HepG2 (cell line): ENCODE data around the gene TBC1D24. TPM values are rescaled to one million over a fixed set of nuclear protein-coding genes. Genes with fewer than 3 reads are reported as not detected.

Experiments
- ATAC-seq: fragments of 200-7000 bp; cut with Tn5 transposase; 3 replicates; pipeline ENCODE4 v1.9.1; 2020; ENCODE audit warnings: mild to moderate bottlenecking, moderate library complexity
- Bru-seq: library from RNA; stranded (reverse); fragments of 400-500 nt; gene quantifications from one replicate; lab custom pipeline; 2021; lab: Mats Ljungman, UMichigan
- BruChase-seq, 2 experiments: library from RNA; stranded (reverse); fragments of 400-500 nt; gene quantifications; one replicate each; lab custom pipeline; 2021; lab: Mats Ljungman, UMichigan
- BruUV-seq: library from RNA; stranded (reverse); fragments of 400-500 nt; replicated peaks from 2 replicates; lab custom pipeline; 2021; lab: Mats Ljungman, UMichigan
- CTCF ChIA-PET: fragments of 300-600 bp; formaldehyde crosslinking; extraction: SDS; loops from one replicate; lab custom pipeline; 2021; ENCODE audit warnings: low total read pairs, inconsistent platforms, low intra/inter-chr PET ratio; lab: Yijun Ruan, JAX
- POLR2A ChIA-PET: fragments of 350-600 bp; sonication (Branson Sonifier 250); formaldehyde crosslinking; loops from one replicate; lab custom pipeline; 2020; ENCODE audit warnings: antibody characterized with exemption, inconsistent platforms; lab: Yijun Ruan, JAX
- DNase-seq: peaks from one replicate; pipeline ENCODE4 v3.0.0-alpha.2; 2015; ENCODE audit warnings: low spot score
- FAIRE-seq: peaks from 3 replicates; lab custom pipeline; 2011; peaks lifted over from hg19 to GRCh38; lab: Jason Lieb, UNC
- H2AFZ ChIP-seq: one replicate; pipeline ENCODE4 v1.6.1; 2011; ENCODE audit warnings: low read length, inconsistent platforms
- H3K27ac ChIP-seq: fragments of 300-600 bp; 3 replicates; pipeline ENCODE4 v1.8.0; 2011; ENCODE audit warnings: mixed run types, mild to moderate bottlenecking, mixed read lengths, low read length, inconsistent platforms; ENCODE audit not compliant: insufficient read depth; ENCODE audit errors: extremely low read length
- H3K27me3 ChIP-seq, 2 experiments: fragments of 200-600 bp in 1 of 2; 2 replicates in 1 of 2; 3 replicates in 1 of 2; pipeline versions ENCODE4 v1.6.0 to v1.8.0; 2011; ENCODE audit warnings: low read length in 2 of 2, mild to moderate bottlenecking in 2 of 2, moderate library complexity in 2 of 2, inconsistent platforms in 1 of 2; ENCODE audit not compliant: insufficient read depth in 2 of 2, control insufficient read depth in 1 of 2
- H3K36me3 ChIP-seq, 2 experiments: fragments of 200-600 bp in 1 of 2; replicated peaks in 1 of 2; 2 replicates in 1 of 2; 3 replicates in 1 of 2; pipeline versions ENCODE4 v1.5.1 to v1.8.0; 2011; ENCODE audit warnings: low read length in 2 of 2, inconsistent platforms in 1 of 2; ENCODE audit not compliant: insufficient read depth in 2 of 2, control insufficient read depth in 1 of 2
- H3K4me1 ChIP-seq: 2 replicates; pipeline ENCODE4 v1.5.1; 2012; ENCODE audit warnings: low read length, inconsistent platforms; ENCODE audit not compliant: insufficient read depth
- H3K4me2 ChIP-seq: 2 replicates; pipeline ENCODE4 v1.6.0; 2011; ENCODE audit warnings: low read depth, low read length, inconsistent platforms
- H3K4me3 ChIP-seq, 3 experiments: fragments of 200-600 bp in 1 of 3; sonication (generic), shearing (Covaris generic) in 1 of 3; replicated peaks in 1 of 3; 2 replicates each; pipeline ENCODE4 v1.5.1; 2011 to 2016; ENCODE audit warnings: low read length in 3 of 3, inconsistent platforms in 2 of 3, low read depth in 2 of 3, mild to moderate bottlenecking in 2 of 3, control low read depth in 1 of 3, mixed read lengths in 1 of 3; ENCODE audit not compliant: insufficient read depth in 1 of 3
- H3K79me2 ChIP-seq: one replicate; pipeline ENCODE4 v1.6.1; 2011; ENCODE audit warnings: low read length, inconsistent platforms; ENCODE audit not compliant: insufficient read depth
- H3K9ac ChIP-seq: 2 replicates; pipeline ENCODE4 v1.6.0; 2011; ENCODE audit warnings: mild to moderate bottlenecking, low read depth, low read length, inconsistent platforms; ENCODE audit not compliant: insufficient read depth
- H3K9me3 ChIP-seq: 2 replicates; pipeline ENCODE4 v1.5.1; 2012; ENCODE audit warnings: mild to moderate bottlenecking, low read length
- H4K20me1 ChIP-seq: 2 replicates; pipeline ENCODE4 v1.6.0; 2011; ENCODE audit warnings: inconsistent platforms, mild to moderate bottlenecking, low read length, moderate library complexity; ENCODE audit not compliant: insufficient read depth
- ATRX ChIP-seq: sonication (generic); formaldehyde crosslinking; IDR thresholded peaks from 2 replicates; pipeline ENCODE4 v1.4.0; 2020; ENCODE audit warnings: missing genetic modification reagents, borderline replicate concordance
- IKZF4 ChIP-seq: sonication (generic); formaldehyde crosslinking; IDR thresholded peaks from 2 replicates; pipeline ENCODE4 v1.5.1; 2020; ENCODE audit warnings: borderline replicate concordance, mild to moderate bottlenecking, low read depth, missing genetic modification reagents; ENCODE audit errors: not compliant biosample characterization
- MEF2D ChIP-seq: sonication (generic); formaldehyde crosslinking; IDR thresholded peaks from 2 replicates; pipeline ENCODE4 v1.5.1; 2020; ENCODE audit warnings: mild to moderate bottlenecking, missing genetic modification reagents
- PHF21A ChIP-seq: sonication (generic); formaldehyde crosslinking; IDR thresholded peaks from 2 replicates; pipeline ENCODE4 v1.5.0; 2020; ENCODE audit warnings: mild to moderate bottlenecking, missing genetic modification reagents
- RBFOX2 ChIP-seq: fragments of 200-400 bp; formaldehyde crosslinking; IDR thresholded peaks from 2 replicates; pipeline ENCODE4 v1.6.1; 2017; ENCODE audit warnings: low read depth, mild to moderate bottlenecking, low read length
- RELA ChIP-seq: sonication (generic); formaldehyde crosslinking; IDR thresholded peaks from 2 replicates; pipeline ENCODE4 v1.4.0; 2020; ENCODE audit warnings: missing genetic modification reagents
- SIN3A ChIP-seq: IDR thresholded peaks from 2 replicates; pipeline ENCODE4 v1.6.1; 2011; ENCODE audit warnings: low read depth, mild to moderate bottlenecking, control low read depth, low read length, borderline replicate concordance
- TCF7 ChIP-seq: sonication (generic); IDR thresholded peaks from 2 replicates; pipeline ENCODE4 v1.6.1; 2016; ENCODE audit warnings: antibody characterized with exemption, low read depth
- TOE1 ChIP-seq: sonication (generic); formaldehyde crosslinking; IDR thresholded peaks from 2 replicates; pipeline ENCODE4 v1.4.0; 2020; ENCODE audit warnings: mild to moderate bottlenecking, missing genetic modification reagents
- ZFP82 ChIP-seq: sonication (generic); formaldehyde crosslinking; IDR thresholded peaks from 2 replicates; pipeline ENCODE4 v1.5.1; 2020; ENCODE audit warnings: mild to moderate bottlenecking, missing genetic modification reagents, borderline replicate concordance
- ZFX ChIP-seq: sonication (generic); formaldehyde crosslinking; IDR thresholded peaks from 2 replicates; pipeline ENCODE4 v1.4.0; 2020; ENCODE audit warnings: mild to moderate bottlenecking, low read depth, missing genetic modification reagents, moderate library complexity
- WGBS: methylation state at CpG from one replicate; pipeline ENCODE4 v1.1.6; 2017; ENCODE audit warnings: low lambda C conversion rate; 5-methylcytosine and 5-hydroxymethylcytosine counted together
- in situ Hi-C: cut with HindIII; loops from 2 replicates; pipeline ENCODE4 v1.10.0; 2017; ENCODE audit warnings: low pct_unique_long_range_greater_than_20kb; ENCODE audit not compliant: extremely low pct_ligation_motif_present
- intact Hi-C: fragments of 100-400 bp; cut with micrococcal nuclease; formaldehyde crosslinking; loops from one replicate; pipeline ENCODE4 v1.10.0; 2022; ENCODE audit not compliant: unreplicated experiment
- long read RNA-seq, 2 experiments: library from RNA in 1 of 2; library from polyadenylated mRNA in 1 of 2; stranded (forward) in 1 of 2; unstranded in 1 of 2; transcript quantifications; one replicate each; pipeline ENCODE4 v2.0.0, GENCODE V29; 2019 to 2022
- polyA minus RNA-seq, 3 experiments: library from RNA; depleted of rRNA, polyadenylated mRNA; stranded (reverse); fragments of >200 nt; gene quantifications; 2 replicates each; pipeline ENCODE4 v1.2.3, GENCODE V29; 2011; ENCODE audit warnings: low replicate concordance in 1 of 3
- polyA plus RNA-seq, 8 experiments: library from polyadenylated mRNA; depleted of rRNA in 3 of 8; stranded (reverse) in 7 of 8; unstranded in 1 of 8; fragments of >200 nt; fragmentation: Illumina TruSeq in 4 of 8; extraction: Trizol in 4 of 8; gene quantifications; 2 replicates each; pipeline versions ENCODE4 v1.2.1 to v1.2.3, GENCODE V29; 2011 to 2016; ENCODE audit warnings: low read depth in 4 of 8, missing spikeins in 1 of 8, mixed read lengths in 1 of 8; ENCODE audit not compliant: insufficient read depth in 1 of 8
- total RNA-seq, 5 experiments: library from RNA; depleted of rRNA; stranded (reverse); fragments of >200 nt; fragmentation: Illumina TruSeq; extraction: Trizol; gene quantifications; 2 replicates each; pipeline ENCODE4 v1.2.3, GENCODE V29; 2016; ENCODE audit warnings: low read depth in 1 of 5
- TF ChIP-seq, protein P1 (sequence below): sonication (generic); formaldehyde crosslinking; IDR thresholded peaks from 2 replicates; pipeline ENCODE4 v1.4.0; 2020; ENCODE audit warnings: missing genetic modification reagents
- TF ChIP-seq, protein P2 (sequence below): sonication (generic); formaldehyde crosslinking; IDR thresholded peaks from 2 replicates; pipeline ENCODE4 v1.5.1; 2020; ENCODE audit warnings: missing genetic modification reagents, mild to moderate bottlenecking, borderline replicate concordance

The TBC1D24 gene
- 13.7 and 17.6 TPM in 2 replicates for total RNA-seq (2016; rRNA removed; fragmentation: Illumina TruSeq; extraction: Trizol)
- total RNA-seq (2016; cell fraction: cytosol; rRNA removed; fragmentation: Illumina TruSeq; extraction: Trizol; ENCODE audit: low read depth): 1.3 and 1.4 TPM in 2 replicates
- total RNA-seq (2016; cell fraction: insoluble cytoplasmic fraction; rRNA removed; fragmentation: Illumina TruSeq; extraction: Trizol): 12.6 and 15.8 TPM in 2 replicates
- total RNA-seq (2016; cell fraction: membrane; rRNA removed; fragmentation: Illumina TruSeq; extraction: Trizol): 4.8 and 5.7 TPM in 2 replicates
- total RNA-seq (2016; cell fraction: nucleus; rRNA removed; fragmentation: Illumina TruSeq; extraction: Trizol): 12.6 and 14.4 TPM in 2 replicates
- 7.7 and 8.4 TPM in 2 replicates for polyA plus RNA-seq (2011; rRNA removed)
- polyA plus RNA-seq (2011; cell fraction: cytosol; rRNA removed): 3.7 and 4.9 TPM in 2 replicates
- polyA plus RNA-seq (2011; cell fraction: nucleus; rRNA removed): 29.9 and 35.0 TPM in 2 replicates
- polyA plus RNA-seq (2012): 5.7 TPM in 2 replicates
- 1.0 and 1.2 TPM in 2 replicates for polyA plus RNA-seq (2016; cell fraction: cytosol; fragmentation: Illumina TruSeq; extraction: Trizol; ENCODE audit: low read depth)
- polyA plus RNA-seq (2016; cell fraction: insoluble cytoplasmic fraction; fragmentation: Illumina TruSeq; extraction: Trizol; ENCODE audit: low read depth): 8.4 and 11.8 TPM in 2 replicates
- polyA plus RNA-seq (2016; cell fraction: membrane; fragmentation: Illumina TruSeq; extraction: Trizol; ENCODE audit: low read depth): 2.4 and 3.2 TPM in 2 replicates
- polyA plus RNA-seq (2016; cell fraction: nucleus; fragmentation: Illumina TruSeq; extraction: Trizol; ENCODE audit: insufficient read depth, low read depth): 22.4 and 24.8 TPM in 2 replicates
- 11.0 and 28.2 TPM in 2 replicates for polyA minus RNA-seq (2011; rRNA and poly(A)+ RNA removed; ENCODE audit: low replicate concordance)
- 9.1 and 10.4 TPM in 2 replicates for polyA minus RNA-seq (2011; cell fraction: cytosol; rRNA and poly(A)+ RNA removed)
- polyA minus RNA-seq (2011; cell fraction: nucleus; rRNA and poly(A)+ RNA removed): 10.0 and 13.8 TPM in 2 replicates
- Bru-seq, nascent RNA: percentile 52 among the genes with signal in this experiment
- percentile 73 among the genes with signal in this experiment for BruChase-seq, experiment 1, labeled RNA remaining after a 6-hour chase
- BruChase-seq, experiment 2, labeled RNA remaining after a 2-hour chase: percentile 65 among the genes with signal in this experiment
- long read RNA-seq, experiment 1, full-length matches to known transcripts: 1 of 2 reads
- long read RNA-seq, experiment 1, partial matches to known transcripts: 0 of 2 reads
- long read RNA-seq, experiment 1, other reads (novel, unspliced or antisense): 1 of 2 reads
- long read RNA-seq, experiment 2, full-length matches to known transcripts: 1 of 12 reads
- long read RNA-seq, experiment 2, partial matches to known transcripts: 5 of 12 reads
- long read RNA-seq, experiment 2, other reads (novel, unspliced or antisense): 6 of 12 reads

DNA sequence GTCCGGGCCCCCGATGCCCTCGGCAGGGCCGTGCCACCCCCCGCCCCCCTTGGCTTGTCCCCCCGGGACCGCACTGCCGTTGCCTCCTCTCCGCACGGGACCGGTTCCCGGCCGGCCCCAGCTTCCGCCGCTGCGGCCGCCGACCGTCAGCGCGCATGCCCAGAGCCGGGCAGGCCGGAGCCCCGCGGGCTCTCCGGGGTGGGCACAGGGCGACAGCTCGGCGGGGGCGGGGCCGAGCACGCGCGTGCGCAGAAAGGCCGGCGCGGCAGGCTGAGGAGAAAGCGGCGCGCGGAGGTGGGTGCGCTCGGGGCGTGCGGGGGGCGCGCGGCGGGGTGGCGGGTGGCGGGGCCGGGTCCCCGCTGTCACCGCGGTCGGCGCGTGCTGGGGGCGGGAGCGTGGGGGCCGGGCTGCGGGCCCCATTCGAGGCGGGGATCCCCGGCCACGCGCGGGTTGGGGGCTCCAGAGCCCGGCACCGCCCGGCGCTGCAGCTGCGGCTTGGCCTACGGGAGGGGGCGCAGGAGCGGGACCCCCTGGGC lies at the start of gene TBC1D24:
TBC1D24 (plus strand) TSS at position 251 of the 536 bp plus-strand sequence. CDS start 21,022 bp downstream, outside the sequence.
- Histone ChIP-seq H3K4me1 (peaks cover 61% of the 10 kb centered on the region), H3K27ac (peak within 1 kb of the TSS; percentile 58), H3K4me2 (peak within 1 kb of the TSS; percentile 89), H3K9ac (peak within 1 kb of the TSS; percentile 75), H3K36me3 (peaks cover 2 to 5% of the 10 kb centered on the region in 2 experiments; a peak in 1 of 5 replicates), H3K4me3 (peak within 1 kb of the TSS; percentile 79 to 92 (median 85)), H3K27me3 (peaks cover 7 to 9% of the 10 kb centered on the region in 2 experiments), H3K79me2 (peaks cover 19% of the 10 kb centered on the region), H2AFZ (no peak within 1 kb of the TSS), H3K9me3 (no peaks in the 10 kb centered on the region), H4K20me1 (peaks cover 16% of the 10 kb centered on the region)
- BruUV-seq: no TSS peak
- in situ Hi-C loops (no loop called here), intact Hi-C loops (loop anchor here (1.0 to 5.0 kb wide), 2 partner anchors 43 to 320 kb away; partner anchors contain the start of gene TRAF7)
- ChIA-PET CTCF (interaction anchor here (1.4 kb wide), 1 partner anchor 26 kb away, joined by 3 read pairs; no protein-coding TSS in a partner anchor), POLR2A (interaction anchor here (0.5 to 1.6 kb wide), 6 partner anchors 10 to 60 kb away, joined by 3 to 6 read pairs (median 4); partner anchors contain the start of genes AMDHD2 and TEDC2)
- WGBS: 0% methylated on average over 15 of the region's 77 CpGs
- FAIRE-seq (no peak), ATAC-seq (peak; percentile 54), DNase-seq (peak; percentile 67)
- TF ChIP-seq TCF7 (no peak), ZFP82 (CRISPR knock-in tag) (peak; percentile 32; the same call in 1 of the 2 replicates), SIN3A (0 out of 2 replicates have a peak, but pooled peaks have one; percentile 10), ATRX (CRISPR knock-in tag) (no peak), PHF21A (CRISPR knock-in tag) (peak; percentile 40; the same call in 1 of the 2 replicates), RELA (CRISPR knock-in tag) (no peak), MEF2D (CRISPR knock-in tag) (no peak), RBFOX2 (peak; percentile 30), TOE1 (CRISPR knock-in tag) (no peak), IKZF4 (CRISPR knock-in tag) (no peak), ZFX (CRISPR knock-in tag) (0 out of 2 replicates have a peak, but pooled peaks have one; percentile 10)
- TF ChIP-seq, protein P1, sequence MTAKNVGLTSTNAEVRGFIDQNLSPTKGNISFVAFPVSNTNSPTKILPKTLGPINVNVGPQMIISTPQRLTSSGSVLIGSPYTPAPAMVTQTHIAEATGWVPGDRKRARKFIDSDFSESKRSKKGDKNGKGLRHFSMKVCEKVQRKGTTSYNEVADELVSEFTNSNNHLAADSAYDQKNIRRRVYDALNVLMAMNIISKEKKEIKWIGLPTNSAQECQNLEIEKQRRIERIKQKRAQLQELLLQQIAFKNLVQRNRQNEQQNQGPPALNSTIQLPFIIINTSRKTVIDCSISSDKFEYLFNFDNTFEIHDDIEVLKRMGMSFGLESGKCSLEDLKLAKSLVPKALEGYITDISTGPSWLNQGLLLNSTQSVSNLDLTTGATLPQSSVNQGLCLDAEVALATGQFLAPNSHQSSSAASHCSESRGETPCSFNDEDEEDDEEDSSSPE (CRISPR knock-in tag): no peak
- TF ChIP-seq, protein P2, sequence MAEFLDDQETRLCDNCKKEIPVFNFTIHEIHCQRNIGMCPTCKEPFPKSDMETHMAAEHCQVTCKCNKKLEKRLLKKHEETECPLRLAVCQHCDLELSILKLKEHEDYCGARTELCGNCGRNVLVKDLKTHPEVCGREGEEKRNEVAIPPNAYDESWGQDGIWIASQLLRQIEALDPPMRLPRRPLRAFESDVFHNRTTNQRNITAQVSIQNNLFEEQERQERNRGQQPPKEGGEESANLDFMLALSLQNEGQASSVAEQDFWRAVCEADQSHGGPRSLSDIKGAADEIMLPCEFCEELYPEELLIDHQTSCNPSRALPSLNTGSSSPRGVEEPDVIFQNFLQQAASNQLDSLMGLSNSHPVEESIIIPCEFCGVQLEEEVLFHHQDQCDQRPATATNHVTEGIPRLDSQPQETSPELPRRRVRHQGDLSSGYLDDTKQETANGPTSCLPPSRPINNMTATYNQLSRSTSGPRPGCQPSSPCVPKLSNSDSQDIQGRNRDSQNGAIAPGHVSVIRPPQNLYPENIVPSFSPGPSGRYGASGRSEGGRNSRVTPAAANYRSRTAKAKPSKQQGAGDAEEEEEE (CRISPR knock-in tag): no peak
